Activated naive CD8-positive, alpha-beta T cell treated with anti-CD3 and anti-CD28 coated beads, Interleukin-2, amount 10 ng/mL, durations not matched to agents 7 days and 5 days (primary cell): Measurements from ENCODE around the gene HTRA3. TPM values are rescaled to one million over a fixed set of nuclear protein-coding genes. Genes with fewer than 3 reads are reported as not detected.

Experiments
- ATAC-seq: fragments of 150-1000 bp; cut with Tn5 transposase; one replicate; pipeline ENCODE4 v1.10.0; 2021; ENCODE audit warnings: low read depth, moderate library complexity
- POLR2A ChIA-PET: fragments of 350-600 bp; sonication (Branson Sonifier 250); formaldehyde crosslinking; loops from one replicate; lab custom pipeline; 2021; ENCODE audit warnings: antibody characterized with exemption; lab: Charles Lee
- DNase-seq: peaks from one replicate; pipeline ENCODE4 v3.0.0; 2021
- H3K27ac Mint-ChIP-seq: one replicate; pipeline ENCODE4 v1.8.0; 2022; ENCODE audit warnings: mild to moderate bottlenecking, mixed read lengths
- H3K27me3 Mint-ChIP-seq: one replicate; pipeline ENCODE4 v1.8.0; 2022; ENCODE audit warnings: mild to moderate bottlenecking, moderate library complexity, mixed read lengths
- H3K36me3 Mint-ChIP-seq: one replicate; pipeline ENCODE4 v1.8.0; 2021; ENCODE audit warnings: mild to moderate bottlenecking, mixed read lengths
- H3K4me1 Mint-ChIP-seq: one replicate; pipeline ENCODE4 v1.8.0; 2021; ENCODE audit warnings: mixed read lengths
- H3K4me3 Mint-ChIP-seq: one replicate; pipeline ENCODE4 v1.8.0; 2022; ENCODE audit warnings: mild to moderate bottlenecking, moderate library complexity, mixed read lengths
- H3K9me3 Mint-ChIP-seq: one replicate; pipeline ENCODE4 v1.8.0; 2021; ENCODE audit warnings: mixed read lengths
- total RNA-seq, 2 experiments: library from RNA; stranded (reverse); gene quantifications; one replicate each; pipeline ENCODE4 v1.2.3, GENCODE V29; 2021

The HTRA3 gene
- total RNA-seq, 2 experiments from 2014 or later = not detected

DNA sequence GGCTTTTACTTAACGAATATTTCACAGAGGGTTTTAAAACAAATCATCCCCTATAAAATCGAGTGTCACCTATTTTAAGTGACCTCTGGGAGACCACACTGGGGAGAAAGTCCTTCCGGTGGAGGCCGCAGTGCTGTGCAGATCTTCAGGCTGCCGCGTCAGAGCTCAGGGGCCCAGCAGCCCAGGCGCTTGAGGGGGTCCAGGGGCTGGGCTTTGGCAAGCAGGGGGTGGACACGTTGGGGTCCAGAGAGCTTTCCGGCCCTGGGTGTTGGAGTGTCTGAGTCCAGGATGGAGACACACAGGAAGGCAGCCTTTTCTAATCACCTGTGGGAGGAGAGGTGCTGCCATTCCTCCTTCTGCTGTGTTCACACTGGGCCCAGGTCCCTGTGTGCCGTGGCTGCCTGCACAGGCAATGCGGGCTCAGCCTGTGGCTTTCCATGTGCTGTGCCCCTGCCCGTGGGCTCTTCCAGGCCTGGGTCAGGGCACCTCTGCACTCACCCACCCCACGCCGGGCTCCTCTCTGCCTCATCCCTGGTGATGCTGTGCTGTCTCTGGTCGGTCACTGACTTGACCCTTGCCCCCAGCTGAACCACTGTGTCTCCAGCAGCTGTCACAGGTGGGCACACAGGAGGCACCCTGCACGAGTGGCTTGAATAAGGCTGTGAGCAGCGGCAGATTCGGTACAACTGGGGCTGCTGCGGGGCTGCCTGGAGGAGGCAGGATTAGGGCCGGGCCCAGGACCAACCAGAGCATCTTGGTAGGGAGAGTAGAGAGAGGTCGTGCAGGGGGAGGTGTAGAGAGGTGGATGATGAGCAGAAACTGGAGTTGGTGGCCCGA is 10.0 kb downstream of the HTRA3 start:
- POLR2A ChIA-PET = no interaction called here
- DNase-seq = no peak
- H3K36me3 Mint-ChIP-seq = no peaks in the 10 kb centered on the region

DNA sequence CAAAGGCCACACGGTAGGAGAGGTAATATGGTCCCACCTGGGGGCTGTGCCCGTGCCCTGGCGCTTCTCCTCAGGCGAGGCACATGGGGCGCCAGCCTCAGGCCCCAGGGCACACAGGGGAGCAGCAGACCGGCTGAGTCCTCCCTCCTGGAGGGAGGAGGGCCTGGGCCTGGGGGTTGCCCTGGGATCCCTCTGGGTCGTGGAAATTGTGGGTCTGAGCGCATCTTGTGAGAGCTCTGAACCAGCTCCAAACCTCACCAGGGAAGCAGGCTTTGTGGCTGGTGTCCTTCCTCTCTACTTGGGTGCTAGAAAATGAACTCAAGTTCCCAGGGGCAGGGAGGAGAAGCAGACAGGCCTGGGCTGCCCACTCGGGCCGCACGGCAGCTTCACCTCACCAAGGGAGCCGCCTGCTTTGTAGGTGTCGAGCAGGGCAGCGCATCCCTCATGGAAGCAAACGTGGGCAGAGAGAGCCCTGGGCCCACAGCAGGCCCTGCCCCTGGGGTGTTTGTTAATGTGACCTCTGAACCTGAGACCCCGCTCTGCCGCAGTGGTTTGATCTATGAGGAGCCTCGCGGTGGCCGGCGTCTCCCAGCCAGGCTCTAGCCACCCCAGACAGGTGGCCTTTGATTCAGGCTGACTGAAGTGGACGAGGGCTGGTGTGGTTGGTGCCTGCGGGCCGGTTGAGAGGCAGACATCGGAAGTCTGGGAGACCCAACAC is 10.8 kb downstream of the HTRA3 start:
- Mint-ChIP-seq H3K27me3 (no peaks in the 10 kb centered on the region), H3K36me3 (no peaks in the 10 kb centered on the region), H3K4me3 (no peak overlapping the region), H3K9me3 (no peaks in the 10 kb centered on the region), H3K27ac (no peak overlapping the region), H3K4me1 (peaks cover 5% of the 10 kb centered on the region)
- ATAC-seq (no peak), DNase-seq (no peak)
- POLR2A ChIA-PET = no interaction called here

More for the DNA sequence above, 10.0 kb downstream of the HTRA3 start:
- Mint-ChIP-seq H3K9me3 (no peaks in the 10 kb centered on the region), H3K4me3 (no peak overlapping the region), H3K4me1 (peaks cover 5% of the 10 kb centered on the region), H3K27ac (no peak overlapping the region), H3K27me3 (no peaks in the 10 kb centered on the region)
- no peak for ATAC-seq

DNA sequence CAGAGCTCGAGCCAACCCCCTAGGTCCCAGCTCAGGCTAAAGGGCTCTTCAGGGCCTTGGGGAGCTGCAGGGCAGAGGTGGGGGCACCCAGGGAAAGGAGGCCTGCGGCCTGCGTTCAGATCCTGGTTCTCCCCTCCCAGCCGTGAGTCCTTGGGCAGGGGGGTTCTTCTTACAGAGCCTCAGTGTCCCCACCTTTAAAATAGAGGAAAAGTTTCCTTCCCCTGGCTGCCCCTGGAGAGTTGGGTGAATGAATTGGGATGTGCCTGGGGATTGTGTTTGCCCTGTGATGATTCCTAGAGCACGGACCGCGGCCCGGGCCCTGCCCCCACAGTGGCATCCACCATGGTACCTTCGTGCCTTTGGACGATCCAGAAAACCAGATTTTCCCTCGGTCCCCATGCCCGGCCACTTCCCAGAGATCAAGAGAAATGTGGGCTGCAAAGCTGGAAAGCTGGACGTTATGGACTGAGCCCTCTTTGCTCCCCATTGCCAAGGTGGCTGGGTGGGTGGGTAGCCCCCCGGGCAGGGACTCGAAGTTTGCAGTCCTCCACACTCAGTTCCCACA is 11.4 kb downstream of the HTRA3 start:
- POLR2A ChIA-PET = no interaction called here
- Mint-ChIP-seq H3K4me3 (no peak overlapping the region), H3K36me3 (no peaks in the 10 kb centered on the region), H3K27me3 (no peaks in the 10 kb centered on the region), H3K27ac (no peak overlapping the region), H3K4me1 (peaks cover 5% of the 10 kb centered on the region), H3K9me3 (no peaks in the 10 kb centered on the region)
- ATAC-seq (no peak), DNase-seq (no peak)

DNA sequence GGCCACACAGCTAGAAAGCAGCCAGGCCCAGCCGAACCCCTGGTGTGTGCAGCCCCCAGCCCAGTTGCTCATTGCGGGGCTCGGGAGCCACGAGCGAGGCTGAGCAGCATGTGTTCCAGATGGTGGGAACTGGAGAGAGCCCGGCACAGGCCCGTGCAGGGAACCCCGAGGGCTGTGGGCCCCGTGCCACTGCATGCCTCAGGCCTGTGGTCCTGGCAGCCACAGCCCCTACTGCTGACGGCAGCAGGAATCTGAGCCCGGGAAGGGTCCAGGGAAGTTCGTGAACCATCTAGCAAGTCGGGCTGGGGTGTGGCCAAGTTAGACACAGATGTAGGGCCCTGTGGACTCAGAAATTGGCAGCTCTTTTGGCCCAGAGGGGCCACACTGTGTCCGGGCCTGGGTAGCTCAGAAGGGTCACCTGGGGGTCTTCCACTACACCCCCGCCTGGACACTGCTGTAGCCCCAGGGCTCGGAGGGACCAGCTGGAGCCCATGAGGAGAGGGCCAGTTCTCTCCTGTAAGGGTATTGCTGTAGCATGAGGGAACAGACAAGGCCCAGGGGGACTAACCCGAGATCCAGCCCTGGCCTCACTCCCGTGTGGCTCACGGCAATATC is 12.1 kb downstream of the HTRA3 start:
- Mint-ChIP-seq H3K27ac (no peak overlapping the region), H3K27me3 (no peaks in the 10 kb centered on the region), H3K4me3 (no peak overlapping the region), H3K4me1 (peaks cover 5% of the 10 kb centered on the region), H3K9me3 (no peaks in the 10 kb centered on the region), H3K36me3 (no peaks in the 10 kb centered on the region)
- POLR2A ChIA-PET = no interaction called here
- ATAC-seq (no peak), DNase-seq (no peak)

GRCh38 chr4:8282134-8282641 is 12.6 kb downstream of the HTRA3 start:
- no peak for DNase-seq
- Mint-ChIP-seq H3K27ac (no peak overlapping the region), H3K36me3 (no peaks in the 10 kb centered on the region), H3K9me3 (no peaks in the 10 kb centered on the region), H3K4me1 (peaks cover 5% of the 10 kb centered on the region), H3K4me3 (no peak overlapping the region), H3K27me3 (no peaks in the 10 kb centered on the region)
- POLR2A ChIA-PET = no interaction called here
- no peak for ATAC-seq

GRCh38 chr4:8282742-8283141 is 13.2 kb downstream of the HTRA3 start:
- Mint-ChIP-seq H3K9me3 (no peaks in the 10 kb centered on the region), H3K27me3 (no peaks in the 10 kb centered on the region), H3K36me3 (no peaks in the 10 kb centered on the region), H3K4me1 (peaks cover 5% of the 10 kb centered on the region), H3K4me3 (no peak overlapping the region), H3K27ac (no peak overlapping the region)
- POLR2A ChIA-PET = no interaction called here
- ATAC-seq (no peak), DNase-seq (no peak)

GRCh38 chr4:8283161-8283560 is 13.6 kb downstream of the HTRA3 start:
- Mint-ChIP-seq H3K36me3 (no peaks in the 10 kb centered on the region), H3K4me3 (no peak overlapping the region), H3K4me1 (peaks cover 5% of the 10 kb centered on the region), H3K27ac (no peak overlapping the region), H3K27me3 (no peaks in the 10 kb centered on the region), H3K9me3 (no peaks in the 10 kb centered on the region)
- DNase-seq (no peak), ATAC-seq (no peak)
- POLR2A ChIA-PET = no interaction called here

GRCh38 chr4:8283631-8284121 is 14.1 kb downstream of the HTRA3 start:
- Mint-ChIP-seq H3K4me3 (no peak overlapping the region), H3K36me3 (no peaks in the 10 kb centered on the region), H3K27ac (no peak overlapping the region), H3K9me3 (no peaks in the 10 kb centered on the region), H3K27me3 (no peaks in the 10 kb centered on the region), H3K4me1 (peaks cover 5% of the 10 kb centered on the region)
- POLR2A ChIA-PET = interaction anchor here (0.6 kb wide), 1 partner anchor 11 kb away, joined by 3 read pairs; no protein-coding TSS in a partner anchor
- DNase-seq (no peak), ATAC-seq (no peak)

DNA sequence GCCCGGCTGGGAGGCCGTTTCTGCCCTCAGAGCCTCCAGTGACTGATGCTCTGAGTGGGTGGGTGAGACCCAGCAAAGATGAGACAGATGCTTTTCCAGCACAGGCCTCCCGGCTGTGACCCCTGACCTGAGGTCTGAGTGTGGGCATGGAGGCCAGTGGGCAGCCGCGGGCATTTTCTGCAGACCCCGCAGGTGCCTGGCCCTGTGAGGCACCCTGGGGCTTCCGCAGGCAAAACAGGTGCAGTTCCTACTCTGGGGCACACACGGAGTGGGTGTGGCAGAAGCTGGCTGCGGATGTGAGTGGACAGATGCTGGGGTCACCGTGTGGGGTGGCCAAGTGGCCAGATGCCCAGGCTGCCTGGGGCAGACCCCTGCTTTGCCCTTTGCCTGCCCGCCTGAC is 14.8 kb downstream of the HTRA3 start:
- H3K9me3 Mint-ChIP-seq = no peaks in the 10 kb centered on the region
- no peak overlapping the region for H3K4me3 Mint-ChIP-seq
- H3K27ac Mint-ChIP-seq = no peak overlapping the region
- H3K36me3 Mint-ChIP-seq = no peaks in the 10 kb centered on the region
- DNase-seq = no peak
- no peak for ATAC-seq
- POLR2A ChIA-PET = interaction anchor here (0.6 kb wide), 1 partner anchor 11 kb away, joined by 3 read pairs; no protein-coding TSS in a partner anchor
- H3K27me3 Mint-ChIP-seq = no peaks in the 10 kb centered on the region
- H3K4me1 Mint-ChIP-seq = peaks cover 5% of the 10 kb centered on the region

DNA sequence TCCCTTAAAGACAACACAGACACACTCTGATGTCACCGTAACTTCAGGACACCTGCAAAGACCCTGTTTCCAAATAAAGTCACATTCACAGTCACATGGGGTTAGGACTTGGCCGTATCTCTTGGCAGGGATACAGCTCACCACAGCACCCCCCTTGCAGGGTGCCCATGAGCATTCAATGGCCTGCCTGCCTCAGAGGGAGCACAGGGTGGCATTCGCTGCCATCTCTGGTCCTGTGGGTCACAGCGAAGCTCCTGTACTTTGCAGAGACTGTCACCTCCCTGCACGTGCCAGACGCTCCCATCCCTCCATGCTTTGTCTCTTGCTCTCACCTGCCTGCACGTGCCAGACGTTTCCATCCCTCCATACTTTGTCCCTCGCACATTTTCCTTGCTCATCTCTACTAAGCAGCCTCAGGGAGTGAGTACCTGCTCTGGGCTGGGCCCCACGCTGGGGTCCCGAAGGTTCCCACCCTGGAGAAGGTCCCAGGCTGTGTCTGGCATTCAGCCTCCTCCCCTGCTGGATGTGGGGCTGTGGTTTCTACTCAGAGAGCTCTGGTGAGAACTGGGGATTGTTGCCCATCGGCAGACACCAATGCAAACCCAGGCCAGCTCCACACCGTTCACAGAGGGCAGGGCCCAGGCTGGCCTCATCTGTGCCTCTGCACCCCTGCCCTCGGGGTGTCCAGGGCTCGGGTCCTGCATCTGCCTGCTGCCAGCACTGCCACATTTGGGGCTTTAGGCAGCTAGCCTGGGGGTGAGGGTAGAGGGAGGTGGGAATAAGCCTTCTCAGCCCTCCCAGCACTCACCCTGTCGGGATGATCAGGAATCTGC is 15.8 kb downstream of the HTRA3 start:
- Mint-ChIP-seq H3K27ac (no peak overlapping the region), H3K4me1 (peaks cover 5% of the 10 kb centered on the region), H3K9me3 (no peaks in the 10 kb centered on the region), H3K27me3 (no peaks in the 10 kb centered on the region), H3K36me3 (no peaks in the 10 kb centered on the region), H3K4me3 (no peak overlapping the region)
- ATAC-seq (no peak), DNase-seq (no peak)
- POLR2A ChIA-PET = no interaction called here

DNA sequence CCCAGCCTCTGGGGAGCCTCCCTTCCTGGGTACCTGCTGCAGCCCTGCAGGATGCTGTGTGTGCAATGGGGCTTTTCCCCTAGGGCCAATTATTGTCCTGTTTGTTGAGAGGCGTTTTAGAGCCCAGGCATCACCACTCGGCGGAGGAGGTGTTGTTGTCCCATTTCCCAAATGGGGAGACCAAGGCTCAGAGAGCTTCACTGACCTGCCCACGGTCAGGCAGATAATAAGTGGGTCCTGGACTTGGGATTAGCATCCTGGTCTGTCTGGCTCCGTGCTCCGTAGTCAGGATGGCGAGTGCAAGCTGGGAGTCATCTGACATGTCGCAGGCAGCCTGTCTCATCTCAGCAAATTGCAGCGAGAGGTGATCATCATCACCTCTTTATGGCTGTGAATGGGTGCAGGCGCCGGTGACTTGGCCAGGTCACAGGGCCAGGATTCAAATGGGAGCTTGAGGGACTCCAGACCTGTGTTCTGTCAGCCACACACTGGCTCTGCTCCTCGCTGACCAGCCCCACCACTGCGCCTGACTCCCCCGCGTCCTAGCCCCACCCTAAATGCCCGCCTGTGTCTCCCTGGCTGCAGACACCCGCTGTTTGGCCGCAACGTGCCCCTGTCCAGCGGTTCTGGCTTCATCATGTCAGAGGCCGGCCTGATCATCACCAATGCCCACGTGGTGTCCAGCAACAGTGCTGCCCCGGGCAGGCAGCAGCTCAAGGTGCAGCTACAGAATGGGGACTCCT is 16.6 kb downstream of the HTRA3 start:
- POLR2A ChIA-PET = no interaction called here
- DNase-seq = no peak
- no peaks in the 10 kb centered on the region for H3K27me3 Mint-ChIP-seq
- no peak for ATAC-seq
- H3K36me3 Mint-ChIP-seq = no peaks in the 10 kb centered on the region
- H3K9me3 Mint-ChIP-seq = no peaks in the 10 kb centered on the region
- H3K27ac Mint-ChIP-seq = no peak overlapping the region
- peaks cover 5% of the 10 kb centered on the region for H3K4me1 Mint-ChIP-seq
- no peak overlapping the region for H3K4me3 Mint-ChIP-seq

GRCh38 chr4:8286719-8287342 is 17.3 kb downstream of the HTRA3 start:
- peaks cover 5% of the 10 kb centered on the region for H3K4me1 Mint-ChIP-seq

More at GRCh38 chr4:8286719-8287342, 17.3 kb downstream of the HTRA3 start:
- Mint-ChIP-seq H3K36me3 (no peaks in the 10 kb centered on the region), H3K27ac (no peak overlapping the region), H3K27me3 (no peaks in the 10 kb centered on the region), H3K9me3 (no peaks in the 10 kb centered on the region), H3K4me3 (no peak overlapping the region)
- POLR2A ChIA-PET = no interaction called here
- no peak for ATAC-seq
- no peak for DNase-seq
